ENCODE measurements around the gene PYCARD.

DNA sequence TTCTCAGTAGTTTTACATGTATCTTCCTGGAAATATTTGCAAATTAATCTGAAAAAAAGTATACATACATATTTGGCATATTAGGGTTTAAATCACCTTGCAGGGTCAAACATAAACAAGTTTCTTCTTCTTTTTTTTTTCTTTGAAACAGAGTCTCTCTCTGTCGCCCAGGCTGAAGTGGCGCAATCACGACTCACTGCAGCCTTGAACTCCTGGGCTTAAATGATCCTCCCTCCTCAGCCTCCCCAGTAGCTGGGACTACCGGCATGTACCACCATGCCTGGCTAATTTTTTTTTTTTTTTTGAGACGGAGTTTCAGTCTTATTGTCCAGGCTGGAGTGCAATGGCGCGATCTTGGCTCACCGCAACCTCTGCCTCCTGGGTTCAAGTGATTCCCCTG lies 35.2 kb downstream of the PYCARD start:
- TF ChIP-seq TAF1 (IDR thresholded peaks at IDR 0.05; ENCODE audit: borderline replicate concordance, insufficient read depth, low read length) (no peak), POLR2AphosphoS5 (IDR thresholded peaks at IDR 0.05; ENCODE audit: low read depth, low read length) (no peak), SIN3A (IDR thresholded peaks at IDR 0.05; ENCODE audit: borderline replicate concordance, insufficient read depth, low read length) (no peak)
